ENCODE data around the gene TAF11L14.
"Not testable (repeated sequence)": the region's sequence is repeated elsewhere in the genome, so short reads cannot be mapped to it uniquely, and the experiment has no call there.

DNA sequence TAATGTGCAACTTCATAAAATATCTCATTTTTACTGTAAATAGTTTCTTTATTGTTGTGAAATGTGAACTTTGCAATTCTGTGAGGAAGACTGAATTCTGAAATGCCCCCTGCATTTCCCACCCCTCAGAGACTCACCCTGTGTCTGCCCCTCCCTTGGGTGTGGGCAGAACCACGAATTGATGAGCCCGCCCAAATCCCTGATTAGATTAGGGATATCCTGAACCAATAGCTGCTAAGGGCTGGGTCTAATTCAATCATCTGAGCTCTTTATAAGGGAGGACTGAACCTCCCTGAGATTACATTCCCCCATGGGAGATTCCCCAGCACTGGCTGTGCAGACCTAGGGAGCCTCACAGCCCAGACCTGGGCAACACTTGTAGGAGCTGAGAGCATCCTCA lies 24.2 kb upstream of the TAF11L14 start, which contains the start of gene TAF11L12:
- not testable (repeated sequence) for TF ChIP-seq CTCF, POLR2A (IDR thresholded peaks at IDR 0.05)
